ENCODE results near the gene ERBB2. TPM values are rescaled to one million over a fixed set of nuclear protein-coding genes. Genes with fewer than 3 reads are reported as not detected.
"Not testable (repeated sequence)": the region's sequence is repeated elsewhere in the genome, so short reads cannot be mapped to it uniquely, and the experiment has no call there.

The ERBB2 gene
- total RNA-seq, 1 experiment from 2014 or later: 4,830 TPM

GRCh38 chr17:39724731-39725130 is 24.9 kb downstream of the ERBB2 start:
- TF ChIP-seq CTCF (IDR thresholded peaks at IDR 0.05; ENCODE audit: unreplicated experiment): no peak
- no TSS peak for BruUV-seq (replicated peaks)
- intact Hi-C loops (cut with micrococcal nuclease; ENCODE audit: unreplicated experiment): no loop called here
- Mint-ChIP-seq H3K27me3 (ENCODE audit: unreplicated experiment) (no peaks in the 10 kb centered on the region), H3K4me3 (ENCODE audit: low read depth, unreplicated experiment) (no peak overlapping the region), H3K27ac (ENCODE audit: unreplicated experiment) (peak overlapping the region; percentile 90), H3K4me1 (ENCODE audit: low read depth, unreplicated experiment) (peaks cover 42% of the 10 kb centered on the region), H3K9me3 (ENCODE audit: low read depth, unreplicated experiment) (no peaks in the 10 kb centered on the region), H3K36me3 (ENCODE audit: insufficient read depth, unreplicated experiment) (peaks cover 100% of the 10 kb centered on the region)
- CTCF ChIA-PET: interaction anchor here (0.6 to 161.2 kb wide), 24 partner anchors 3 to 256 kb away, joined by 3 to 42089 read pairs (median 5); partner anchors contain the start of genes ERBB2, GRB7, MIEN1 and NEUROD2
- DNase-seq: no peak

GRCh38 chr17:39725923-39726322 is 26.1 kb downstream of the ERBB2 start:
- H3K27me3 Mint-ChIP-seq (ENCODE audit: unreplicated experiment); H3K9me3 Mint-ChIP-seq (ENCODE audit: low read depth, unreplicated experiment); H3K4me3 Mint-ChIP-seq (ENCODE audit: low read depth, unreplicated experiment); intact Hi-C loops (cut with micrococcal nuclease; ENCODE audit: unreplicated experiment); BruUV-seq (replicated peaks): not testable (repeated sequence)
- CTCF ChIA-PET: interaction anchor here (0.6 to 161.2 kb wide), 36 partner anchors 1 to 1205 kb away, joined by 3 to 42089 read pairs (median 4); partner anchors contain the start of genes ERBB2, GRB7, GSDMB and MIEN1
- peaks cover 44% of the 10 kb centered on the region for H3K4me1 Mint-ChIP-seq (ENCODE audit: low read depth, unreplicated experiment)
- peak; percentile 72 for DNase-seq
- H3K36me3 Mint-ChIP-seq (ENCODE audit: insufficient read depth, unreplicated experiment): peaks cover 100% of the 10 kb centered on the region
- peak overlapping the region; percentile 90 for H3K27ac Mint-ChIP-seq (ENCODE audit: unreplicated experiment)

- CTCF ChIA-PET: interaction anchor here (0.6 to 161.2 kb wide), 14 partner anchors 1 to 446 kb away, joined by 3 to 42089 read pairs (median 14); partner anchors contain the start of genes ERBB2, GRB7, MIEN1 and NEUROD2
- TF ChIP-seq CTCF (IDR thresholded peaks at IDR 0.05; ENCODE audit: unreplicated experiment): no peak
- no peaks in the 10 kb centered on the region for H3K27me3 Mint-ChIP-seq (ENCODE audit: unreplicated experiment)
- no peak for DNase-seq
- peaks cover 44% of the 10 kb centered on the region for H3K4me1 Mint-ChIP-seq (ENCODE audit: low read depth, unreplicated experiment)
- BruUV-seq (replicated peaks): no TSS peak
- H3K4me3 Mint-ChIP-seq (ENCODE audit: low read depth, unreplicated experiment): peak overlapping the region; percentile 0
- intact Hi-C loops (cut with micrococcal nuclease; ENCODE audit: unreplicated experiment): no loop called here
- peak overlapping the region; percentile 90 for H3K27ac Mint-ChIP-seq (ENCODE audit: unreplicated experiment)
- no peaks in the 10 kb centered on the region for H3K9me3 Mint-ChIP-seq (ENCODE audit: low read depth, unreplicated experiment)
- H3K36me3 Mint-ChIP-seq (ENCODE audit: insufficient read depth, unreplicated experiment): peaks cover 100% of the 10 kb centered on the region
Observed at GRCh38 chr17:39726617-39727016, 26.8 kb downstream of the ERBB2 start.

GRCh38 chr17:39727556-39727955 is 27.7 kb downstream of the ERBB2 start:
- DNase-seq: no peak
- peaks cover 44% of the 10 kb centered on the region for H3K4me1 Mint-ChIP-seq (ENCODE audit: low read depth, unreplicated experiment)
- no peaks in the 10 kb centered on the region for H3K9me3 Mint-ChIP-seq (ENCODE audit: low read depth, unreplicated experiment)
- peak overlapping the region; percentile 90 for H3K27ac Mint-ChIP-seq (ENCODE audit: unreplicated experiment)
- CTCF ChIA-PET: interaction anchor here (0.6 to 161.2 kb wide), 13 partner anchors 0 to 784 kb away, joined by 3 to 42089 read pairs (median 275); partner anchors contain the start of genes ERBB2, GRB7, GSDMA and IKZF3
- H3K27me3 Mint-ChIP-seq (ENCODE audit: unreplicated experiment): no peaks in the 10 kb centered on the region
- TF ChIP-seq CTCF (IDR thresholded peaks at IDR 0.05; ENCODE audit: unreplicated experiment): no peak
- H3K4me3 Mint-ChIP-seq (ENCODE audit: low read depth, unreplicated experiment): peak overlapping the region; percentile 0
- peaks cover 99% of the 10 kb centered on the region for H3K36me3 Mint-ChIP-seq (ENCODE audit: insufficient read depth, unreplicated experiment)
- intact Hi-C loops (cut with micrococcal nuclease; ENCODE audit: unreplicated experiment): no loop called here
- BruUV-seq (replicated peaks): no TSS peak

- no peak for DNase-seq
- peak overlapping the region; percentile 79 for H3K4me3 Mint-ChIP-seq (ENCODE audit: low read depth, unreplicated experiment)
- H3K27me3 Mint-ChIP-seq (ENCODE audit: unreplicated experiment): no peaks in the 10 kb centered on the region
- no peak for TF ChIP-seq CTCF (IDR thresholded peaks at IDR 0.05; ENCODE audit: unreplicated experiment)
- peaks cover 86% of the 10 kb centered on the region for H3K36me3 Mint-ChIP-seq (ENCODE audit: insufficient read depth, unreplicated experiment)
- no peaks in the 10 kb centered on the region for H3K9me3 Mint-ChIP-seq (ENCODE audit: low read depth, unreplicated experiment)
- H3K27ac Mint-ChIP-seq (ENCODE audit: unreplicated experiment): peak overlapping the region; percentile 90
- BruUV-seq (replicated peaks): no TSS peak
- H3K4me1 Mint-ChIP-seq (ENCODE audit: low read depth, unreplicated experiment): peaks cover 32% of the 10 kb centered on the region
- intact Hi-C loops (cut with micrococcal nuclease; ENCODE audit: unreplicated experiment): no loop called here
- CTCF ChIA-PET: interaction anchor here (0.5 to 161.2 kb wide), 85 partner anchors 2 to 1217 kb away, joined by 3 to 42089 read pairs (median 6); partner anchors contain the start of genes CASC3, ERBB2, GRB7 and GSDMA
Observed at GRCh38 chr17:39729280-39729851, 29.5 kb downstream of the ERBB2 start.

Measured in Calu3 (cell line).